Stimulated activated CD4-positive, alpha-beta T cell treated with anti-CD3 and anti-CD28 coated beads, Interleukin-15, amount 100 ng/mL, for 1 hour (primary cell): ENCODE results near the gene BCR.
"Not testable (repeated sequence)": the region's sequence is repeated elsewhere in the genome, so short reads cannot be mapped to it uniquely, and the experiment has no call there.

Source experiments
- DNase-seq, 2 donors: peaks; one replicate each; pipeline ENCODE4 v3.0.0-alpha.2; 2020; ENCODE audit warnings: low read depth in 1 of 2, low spot score in 1 of 2

BCR gene

GRCh38 chr22:23361676-23362075 lies 181.4 kb downstream of the BCR start:
- no peak for DNase-seq

GRCh38 chr22:23363683-23364082 lies 183.4 kb downstream of the BCR start:
- DNase-seq: no peak

- no peak for DNase-seq
Observed at GRCh38 chr22:23364389-23364788, 184.1 kb downstream of the BCR start.

- no peak for DNase-seq
Observed at GRCh38 chr22:23365524-23365923, 185.2 kb downstream of the BCR start.

- no peak for DNase-seq
Observed at GRCh38 chr22:23365961-23366360, 185.7 kb downstream of the BCR start.

- not testable (repeated sequence) for DNase-seq
Observed at GRCh38 chr22:23367196-23367595, 186.9 kb downstream of the BCR start.
